WERI-Rb-1 (cell line): Measurements from ENCODE around the gene NDRG3.
A peak's percentile ranks its signal among the peaks of the same experiment; 100 is the strongest.

Experiments
- DNase-seq: peaks from one replicate; pipeline ENCODE4 v3.0.0-alpha.2; 2020
- H3K27ac ChIP-seq: fragments of 250-450 bp; sonication (Bioruptor Pico); 2 replicates; pipeline ENCODE4 v1.5.1; 2020; ENCODE audit warnings: mild to moderate bottlenecking, moderate library complexity
- H3K27me3 ChIP-seq: fragments of 250-450 bp; sonication (Bioruptor Pico); 2 replicates; pipeline ENCODE4 v1.5.1; 2021; ENCODE audit warnings: mild to moderate bottlenecking, low read depth, moderate library complexity; ENCODE audit not compliant: insufficient read depth, severe bottlenecking
- H3K36me3 ChIP-seq: fragments of 250-450 bp; sonication (Bioruptor Pico); 2 replicates; pipeline ENCODE4 v1.5.1; 2020; ENCODE audit warnings: mild to moderate bottlenecking, moderate library complexity
- H3K4me3 ChIP-seq: 2 replicates; pipeline ENCODE4 v1.5.1; 2011; ENCODE audit warnings: low read depth, mild to moderate bottlenecking, control low read depth, low read length
- H3K9me3 ChIP-seq: fragments of 250-450 bp; sonication (Bioruptor Pico); 2 replicates; pipeline ENCODE4 v1.5.1; 2021; ENCODE audit warnings: mild to moderate bottlenecking, moderate library complexity; ENCODE audit not compliant: severe bottlenecking
- TF ChIP-seq, protein P1 (sequence below): IDR thresholded peaks from 2 replicates; pipeline ENCODE4 v1.5.1; 2011; ENCODE audit warnings: low read depth, mild to moderate bottlenecking, control low read depth, inconsistent platforms, low read length

NDRG3 gene

DNA sequence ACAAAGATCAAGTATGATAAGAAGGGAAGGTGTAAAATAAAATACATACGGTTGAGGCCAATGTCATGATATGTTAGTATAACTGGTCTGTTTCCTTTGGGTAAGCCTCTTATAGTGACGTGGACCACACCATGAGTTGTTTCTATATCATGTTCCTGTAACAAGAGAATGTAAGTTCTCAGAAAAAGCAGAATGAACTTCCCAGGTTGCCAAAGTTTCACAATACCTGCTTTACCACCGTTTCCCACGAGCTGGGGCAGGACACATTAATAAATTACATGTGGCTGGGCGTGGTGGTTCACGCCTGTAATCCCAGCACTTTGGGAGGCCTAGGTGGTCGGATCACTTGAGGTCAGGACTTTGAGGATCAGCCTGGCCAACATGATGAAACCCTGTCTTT lies 57.3 kb downstream of the NDRG3 start:
- H3K4me3 ChIP-seq: no peak overlapping the region
- no peak overlapping the region for H3K27ac ChIP-seq
- H3K27me3 ChIP-seq: no peaks in the 10 kb centered on the region
- H3K9me3 ChIP-seq: no peaks in the 10 kb centered on the region
- TF ChIP-seq, protein P1, sequence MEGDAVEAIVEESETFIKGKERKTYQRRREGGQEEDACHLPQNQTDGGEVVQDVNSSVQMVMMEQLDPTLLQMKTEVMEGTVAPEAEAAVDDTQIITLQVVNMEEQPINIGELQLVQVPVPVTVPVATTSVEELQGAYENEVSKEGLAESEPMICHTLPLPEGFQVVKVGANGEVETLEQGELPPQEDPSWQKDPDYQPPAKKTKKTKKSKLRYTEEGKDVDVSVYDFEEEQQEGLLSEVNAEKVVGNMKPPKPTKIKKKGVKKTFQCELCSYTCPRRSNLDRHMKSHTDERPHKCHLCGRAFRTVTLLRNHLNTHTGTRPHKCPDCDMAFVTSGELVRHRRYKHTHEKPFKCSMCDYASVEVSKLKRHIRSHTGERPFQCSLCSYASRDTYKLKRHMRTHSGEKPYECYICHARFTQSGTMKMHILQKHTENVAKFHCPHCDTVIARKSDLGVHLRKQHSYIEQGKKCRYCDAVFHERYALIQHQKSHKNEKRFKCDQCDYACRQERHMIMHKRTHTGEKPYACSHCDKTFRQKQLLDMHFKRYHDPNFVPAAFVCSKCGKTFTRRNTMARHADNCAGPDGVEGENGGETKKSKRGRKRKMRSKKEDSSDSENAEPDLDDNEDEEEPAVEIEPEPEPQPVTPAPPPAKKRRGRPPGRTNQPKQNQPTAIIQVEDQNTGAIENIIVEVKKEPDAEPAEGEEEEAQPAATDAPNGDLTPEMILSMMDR: no peak
- no peak for DNase-seq
- peaks cover 21% of the 10 kb centered on the region for H3K36me3 ChIP-seq

DNA sequence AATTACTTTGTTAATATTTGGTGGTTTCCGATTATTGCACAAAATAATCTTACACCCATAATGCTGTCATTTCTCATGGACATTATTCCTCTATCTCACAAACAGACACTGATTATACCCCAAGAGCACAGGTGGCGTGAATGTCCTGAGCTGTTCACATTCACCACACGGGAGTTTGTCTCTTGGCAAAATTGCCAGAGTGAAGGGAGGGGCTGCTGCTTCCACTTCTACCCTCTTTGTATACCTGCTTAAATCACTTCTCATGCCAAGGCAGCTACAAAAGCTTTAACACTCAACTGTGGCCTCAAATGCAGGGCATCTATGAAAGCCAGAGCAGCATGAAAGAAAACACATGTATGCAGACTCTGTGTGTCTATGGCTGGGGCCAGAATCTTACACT lies 58.0 kb downstream of the NDRG3 start:
- peaks cover 21% of the 10 kb centered on the region for H3K36me3 ChIP-seq
- no peak overlapping the region for H3K27ac ChIP-seq
- no peak for DNase-seq
- TF ChIP-seq, protein P1: no peak
- H3K9me3 ChIP-seq: no peaks in the 10 kb centered on the region
- H3K4me3 ChIP-seq: no peak overlapping the region
- H3K27me3 ChIP-seq: no peaks in the 10 kb centered on the region

DNA sequence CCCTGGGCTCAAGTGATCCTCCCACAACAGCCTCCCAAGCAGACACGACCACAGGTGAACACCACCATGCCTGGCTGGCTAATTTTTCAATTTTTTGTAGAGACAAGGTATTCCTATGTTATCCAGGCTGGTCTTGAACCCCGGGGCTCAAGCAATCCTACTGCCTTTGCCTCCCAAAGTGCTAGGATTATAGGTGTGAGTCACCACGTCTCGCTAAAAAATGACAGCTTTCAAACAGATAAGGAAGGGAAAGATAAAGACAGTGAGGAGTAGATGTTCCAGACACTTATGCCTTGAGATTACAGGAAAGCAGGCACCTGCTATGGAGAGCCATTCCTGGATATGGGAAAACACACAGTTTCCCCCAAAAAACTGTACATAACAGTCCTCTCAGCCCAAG lies 58.9 kb downstream of the NDRG3 start:
- Histone ChIP-seq H3K36me3 (peaks cover 21% of the 10 kb centered on the region), H3K9me3 (no peaks in the 10 kb centered on the region), H3K4me3 (no peak overlapping the region), H3K27ac (no peak overlapping the region), H3K27me3 (no peaks in the 10 kb centered on the region)
- TF ChIP-seq, protein P1: no peak
- DNase-seq: no peak

DNA sequence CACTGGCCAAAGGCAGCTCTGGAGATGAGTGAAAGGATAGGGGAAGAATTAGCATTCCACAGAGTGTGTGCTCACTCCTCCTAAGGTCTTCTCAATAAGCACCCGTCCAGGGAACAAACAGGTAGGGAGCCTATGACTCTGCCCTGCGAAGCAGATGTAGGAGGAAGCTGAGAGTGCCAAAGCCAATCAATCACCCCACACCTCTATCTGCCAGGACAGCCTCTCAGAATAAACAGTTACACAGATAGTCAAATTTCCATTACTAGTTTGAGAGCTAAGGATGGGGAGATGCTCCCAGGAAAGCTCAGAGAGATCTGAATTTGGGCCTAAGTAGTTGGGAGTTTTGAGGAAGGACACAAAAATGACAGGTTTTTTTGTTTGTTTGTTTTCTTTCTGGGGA lies 59.4 kb downstream of the NDRG3 start:
- TF ChIP-seq, protein P1: no peak
- Histone ChIP-seq H3K27me3 (no peaks in the 10 kb centered on the region), H3K27ac (no peak overlapping the region), H3K4me3 (no peak overlapping the region), H3K9me3 (no peaks in the 10 kb centered on the region), H3K36me3 (peaks cover 21% of the 10 kb centered on the region)
- no peak for DNase-seq

DNA sequence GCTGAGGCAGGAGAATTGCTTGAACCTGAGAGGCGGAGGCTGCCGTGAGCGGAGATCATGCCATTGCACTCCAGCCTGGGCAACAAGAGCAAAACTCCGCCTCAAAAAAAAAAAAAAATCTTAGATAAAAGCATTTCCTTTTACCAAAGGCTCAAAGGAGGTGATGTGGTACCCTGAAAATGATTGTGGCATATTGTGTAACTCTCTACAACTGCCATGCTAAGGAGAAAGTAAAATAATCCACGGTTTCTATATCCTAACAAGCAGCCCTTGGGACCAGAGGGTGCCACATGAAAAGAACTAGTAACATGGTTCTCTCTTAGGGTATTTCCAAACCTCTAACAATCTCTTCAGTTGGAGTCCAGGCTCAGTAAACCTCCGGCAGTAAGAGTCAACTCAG lies 61.1 kb downstream of the NDRG3 start:
- H3K27me3 ChIP-seq: no peaks in the 10 kb centered on the region
- peaks cover 30% of the 10 kb centered on the region for H3K36me3 ChIP-seq
- H3K4me3 ChIP-seq: no peak overlapping the region
- H3K9me3 ChIP-seq: no peaks in the 10 kb centered on the region
- H3K27ac ChIP-seq: no peak overlapping the region
- TF ChIP-seq, protein P1: no peak
- DNase-seq: no peak

DNA sequence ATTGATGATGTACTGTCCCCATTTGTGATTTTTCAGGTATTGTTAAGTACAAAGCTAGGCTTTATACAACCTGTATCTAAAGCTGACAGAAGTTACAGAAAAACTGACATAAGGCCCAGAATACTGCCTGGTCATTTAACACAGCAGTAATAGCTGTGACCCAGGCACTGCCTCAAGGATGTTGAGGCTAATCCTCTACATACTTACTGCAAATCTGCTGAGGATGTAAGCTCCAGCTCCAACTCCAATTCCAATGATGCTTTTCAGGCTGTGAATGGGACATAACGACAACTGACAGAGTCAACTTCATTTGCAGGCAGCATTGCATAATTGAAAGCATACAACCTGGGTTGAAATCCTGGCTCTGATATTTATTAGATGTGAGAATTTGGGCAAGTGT lies 63.6 kb downstream of the NDRG3 start:
- H3K36me3 ChIP-seq: peaks cover 33% of the 10 kb centered on the region

More for the DNA sequence above, 63.6 kb downstream of the NDRG3 start:
- Histone ChIP-seq H3K9me3 (no peaks in the 10 kb centered on the region), H3K27me3 (no peaks in the 10 kb centered on the region), H3K27ac (peak overlapping the region; percentile 5), H3K4me3 (no peak overlapping the region)
- TF ChIP-seq, protein P1: no peak
- peak; percentile 60 for DNase-seq
